Measurements from ENCODE around the gene NPAS3.

DNA sequence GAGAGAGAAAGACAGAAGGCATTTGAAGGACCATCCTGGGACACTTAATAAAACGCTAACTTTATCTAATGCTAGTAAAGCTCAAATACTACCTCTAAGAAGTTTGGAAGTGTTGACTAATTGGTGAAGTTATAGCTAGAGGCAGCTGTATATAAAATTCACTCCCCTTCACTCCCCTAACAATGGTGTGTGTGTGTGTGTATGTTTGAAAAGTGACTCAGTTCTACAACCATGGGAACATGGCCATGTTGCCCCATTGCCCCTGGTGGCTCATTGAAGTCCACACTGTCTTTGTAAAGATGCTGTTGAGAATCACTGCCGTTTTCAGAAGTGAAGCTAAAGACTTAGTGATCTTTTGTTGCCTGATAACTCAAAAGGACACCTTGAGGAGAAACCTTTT lies 262.4 kb downstream of the NPAS3 start:
- TF ChIP-seq, protein P1, sequence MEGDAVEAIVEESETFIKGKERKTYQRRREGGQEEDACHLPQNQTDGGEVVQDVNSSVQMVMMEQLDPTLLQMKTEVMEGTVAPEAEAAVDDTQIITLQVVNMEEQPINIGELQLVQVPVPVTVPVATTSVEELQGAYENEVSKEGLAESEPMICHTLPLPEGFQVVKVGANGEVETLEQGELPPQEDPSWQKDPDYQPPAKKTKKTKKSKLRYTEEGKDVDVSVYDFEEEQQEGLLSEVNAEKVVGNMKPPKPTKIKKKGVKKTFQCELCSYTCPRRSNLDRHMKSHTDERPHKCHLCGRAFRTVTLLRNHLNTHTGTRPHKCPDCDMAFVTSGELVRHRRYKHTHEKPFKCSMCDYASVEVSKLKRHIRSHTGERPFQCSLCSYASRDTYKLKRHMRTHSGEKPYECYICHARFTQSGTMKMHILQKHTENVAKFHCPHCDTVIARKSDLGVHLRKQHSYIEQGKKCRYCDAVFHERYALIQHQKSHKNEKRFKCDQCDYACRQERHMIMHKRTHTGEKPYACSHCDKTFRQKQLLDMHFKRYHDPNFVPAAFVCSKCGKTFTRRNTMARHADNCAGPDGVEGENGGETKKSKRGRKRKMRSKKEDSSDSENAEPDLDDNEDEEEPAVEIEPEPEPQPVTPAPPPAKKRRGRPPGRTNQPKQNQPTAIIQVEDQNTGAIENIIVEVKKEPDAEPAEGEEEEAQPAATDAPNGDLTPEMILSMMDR (IDR thresholded peaks at IDR 0.05; ENCODE audit: control extremely low read depth in 1 of 3, insufficient read depth in 1 of 3, low read depth in 1 of 3, low read length in 3 of 3): no peak
- no peak for TF ChIP-seq POLR2A (IDR thresholded peaks at IDR 0.05; ENCODE audit: control extremely low read depth in 1 of 2, low read depth in 2 of 2, low read length in 2 of 2)

All from H1 (cell line).